ENCODE data around the gene NRCAM. TPM values are rescaled to one million over a fixed set of nuclear protein-coding genes. Genes with fewer than 3 reads are reported as not detected.

NRCAM gene
- total RNA-seq, 1 experiment from 2014 or later = 1.1 TPM

- Mint-ChIP-seq H3K4me1 (ENCODE audit: insufficient read depth, unreplicated experiment) (no peaks in the 10 kb centered on the region), H3K36me3 (ENCODE audit: insufficient read depth, unreplicated experiment) (no peaks in the 10 kb centered on the region), H3K27me3 (ENCODE audit: insufficient read depth, unreplicated experiment) (no peaks in the 10 kb centered on the region), H3K27ac (ENCODE audit: low read depth, unreplicated experiment) (no peak overlapping the region), H3K4me3 (ENCODE audit: unreplicated experiment) (no peak overlapping the region), H3K9me3 (ENCODE audit: unreplicated experiment) (no peaks in the 10 kb centered on the region)
- TF ChIP-seq CTCF (IDR thresholded peaks at IDR 0.05; ENCODE audit: unreplicated experiment) = no peak
- intact Hi-C loops (cut with micrococcal nuclease) = no loop called here
- BruUV-seq (replicated peaks) = no TSS peak
- ChIA-PET CTCF (interaction anchor here (0.6 kb wide), 1 partner anchor 154 kb away, joined by 3 read pairs; no protein-coding TSS in a partner anchor), POLR2A (interaction anchor here (1.1 kb wide), 1 partner anchor 10 kb away, joined by 3 read pairs; no protein-coding TSS in a partner anchor)
- DNase-seq (ENCODE audit: unreplicated experiment) = peak; percentile 51
Measured at GRCh38 chr7:108335269-108335918, 120.8 kb downstream of the NRCAM start.

GRCh38 chr7:108332937-108333336 lies 123.3 kb downstream of the NRCAM start:
- POLR2A ChIA-PET = no interaction called here
- Mint-ChIP-seq H3K4me3 (ENCODE audit: unreplicated experiment) (no peak overlapping the region), H3K9me3 (ENCODE audit: unreplicated experiment) (no peaks in the 10 kb centered on the region), H3K27ac (ENCODE audit: low read depth, unreplicated experiment) (no peak overlapping the region), H3K27me3 (ENCODE audit: insufficient read depth, unreplicated experiment) (no peaks in the 10 kb centered on the region), H3K36me3 (ENCODE audit: insufficient read depth, unreplicated experiment) (no peaks in the 10 kb centered on the region), H3K4me1 (ENCODE audit: insufficient read depth, unreplicated experiment) (no peaks in the 10 kb centered on the region)
- no TSS peak for BruUV-seq (replicated peaks)
- CTCF ChIA-PET = no interaction called here
- DNase-seq (ENCODE audit: unreplicated experiment) = no peak
- intact Hi-C loops (cut with micrococcal nuclease) = no loop called here
- no peak for TF ChIP-seq CTCF (IDR thresholded peaks at IDR 0.05; ENCODE audit: unreplicated experiment)

GRCh38 chr7:108331971-108332370 lies 124.3 kb downstream of the NRCAM start:
- Mint-ChIP-seq H3K9me3 (ENCODE audit: unreplicated experiment) (no peaks in the 10 kb centered on the region), H3K4me3 (ENCODE audit: unreplicated experiment) (no peak overlapping the region), H3K27ac (ENCODE audit: low read depth, unreplicated experiment) (no peak overlapping the region), H3K36me3 (ENCODE audit: insufficient read depth, unreplicated experiment) (no peaks in the 10 kb centered on the region), H3K27me3 (ENCODE audit: insufficient read depth, unreplicated experiment) (no peaks in the 10 kb centered on the region), H3K4me1 (ENCODE audit: insufficient read depth, unreplicated experiment) (no peaks in the 10 kb centered on the region)
- DNase-seq (ENCODE audit: unreplicated experiment) = no peak
- no TSS peak for BruUV-seq (replicated peaks)
- intact Hi-C loops (cut with micrococcal nuclease) = no loop called here
- CTCF ChIA-PET = no interaction called here
- POLR2A ChIA-PET = no interaction called here
- TF ChIP-seq CTCF (IDR thresholded peaks at IDR 0.05; ENCODE audit: unreplicated experiment) = no peak

- ChIA-PET POLR2A (no interaction called here), CTCF (interaction anchor here (0.6 to 1.0 kb wide), 2 partner anchors 15 to 146 kb away, joined by 4 to 5 read pairs; no protein-coding TSS in a partner anchor)
- no TSS peak for BruUV-seq (replicated peaks)
- H3K4me1 Mint-ChIP-seq (ENCODE audit: insufficient read depth, unreplicated experiment) = no peaks in the 10 kb centered on the region
- no peak for DNase-seq (ENCODE audit: unreplicated experiment)
- H3K27ac Mint-ChIP-seq (ENCODE audit: low read depth, unreplicated experiment) = no peak overlapping the region
- H3K4me3 Mint-ChIP-seq (ENCODE audit: unreplicated experiment) = no peak overlapping the region
- intact Hi-C loops (cut with micrococcal nuclease) = no loop called here
- H3K36me3 Mint-ChIP-seq (ENCODE audit: insufficient read depth, unreplicated experiment) = no peaks in the 10 kb centered on the region
- TF ChIP-seq CTCF (IDR thresholded peaks at IDR 0.05; ENCODE audit: unreplicated experiment) = no peak
- H3K27me3 Mint-ChIP-seq (ENCODE audit: insufficient read depth, unreplicated experiment) = no peaks in the 10 kb centered on the region
- no peaks in the 10 kb centered on the region for H3K9me3 Mint-ChIP-seq (ENCODE audit: unreplicated experiment)
Measured at GRCh38 chr7:108330227-108330626, 126.0 kb downstream of the NRCAM start.

Data from MCF 10A (cell line).